Measurements from ENCODE around the gene ADORA2A. TPM values are rescaled to one million over a fixed set of nuclear protein-coding genes. Genes with fewer than 3 reads are reported as not detected.

ADORA2A gene
- polyA plus RNA-seq, 1 experiment = 2.8 TPM

GRCh38 chr22:24414523-24414922, 12.9 kb upstream of the ADORA2A start:
- CTCF ChIA-PET = interaction anchor here (0.8 to 4.0 kb wide), 3 partner anchors 12 to 89 kb away, joined by 3 to 15 read pairs (median 4); no protein-coding TSS in a partner anchor
- TF ChIP-seq CTCF (IDR thresholded peaks at IDR 0.05; ENCODE audit: insufficient read depth, low read depth, low read length) = no peak
- POLR2A ChIA-PET = no interaction called here

GRCh38 chr22:24414984-24415945, 12.1 kb upstream of the ADORA2A start:
- CTCF ChIA-PET = interaction anchor here (0.8 to 4.0 kb wide), 3 partner anchors 11 to 88 kb away, joined by 3 to 15 read pairs (median 4); no protein-coding TSS in a partner anchor
- H3K4me3 ChIP-seq (ENCODE audit: low read depth, low read length) = no peak overlapping the region
- no peak for TF ChIP-seq CTCF (IDR thresholded peaks at IDR 0.05; ENCODE audit: insufficient read depth, low read depth, low read length)
- no peaks in the 10 kb centered on the region for H3K27me3 ChIP-seq (ENCODE audit: control insufficient read depth, insufficient read depth, low read length)
- DNase-seq (ENCODE audit: low read depth) = no peak
- peaks cover 12% of the 10 kb centered on the region for H3K36me3 ChIP-seq (ENCODE audit: control insufficient read depth, insufficient read depth, low read length)
- POLR2A ChIA-PET = no interaction called here

More at GRCh38 chr22:24414523-24414922, 12.9 kb upstream of the ADORA2A start:
- no peak for DNase-seq (ENCODE audit: low read depth)
- peaks cover 12% of the 10 kb centered on the region for H3K36me3 ChIP-seq (ENCODE audit: control insufficient read depth, insufficient read depth, low read length)
- no peak overlapping the region for H3K4me3 ChIP-seq (ENCODE audit: low read depth, low read length)
- no peaks in the 10 kb centered on the region for H3K27me3 ChIP-seq (ENCODE audit: control insufficient read depth, insufficient read depth, low read length)

- TF ChIP-seq CTCF (IDR thresholded peaks at IDR 0.05; ENCODE audit: insufficient read depth, low read depth, low read length) = no peak
- DNase-seq (ENCODE audit: low read depth) = no peak
- H3K27me3 ChIP-seq (ENCODE audit: control insufficient read depth, insufficient read depth, low read length) = no peaks in the 10 kb centered on the region
- no peak overlapping the region for H3K4me3 ChIP-seq (ENCODE audit: low read depth, low read length)
- ChIA-PET POLR2A (no interaction called here), CTCF (interaction anchor here (4.0 kb wide), 1 partner anchor 88 kb away, joined by 15 read pairs; no protein-coding TSS in a partner anchor)
- H3K36me3 ChIP-seq (ENCODE audit: control insufficient read depth, insufficient read depth, low read length) = peaks cover 12% of the 10 kb centered on the region
These were observed 11.3 kb upstream of the ADORA2A start for GRCh38 chr22:24416095-24416494.

DNA sequence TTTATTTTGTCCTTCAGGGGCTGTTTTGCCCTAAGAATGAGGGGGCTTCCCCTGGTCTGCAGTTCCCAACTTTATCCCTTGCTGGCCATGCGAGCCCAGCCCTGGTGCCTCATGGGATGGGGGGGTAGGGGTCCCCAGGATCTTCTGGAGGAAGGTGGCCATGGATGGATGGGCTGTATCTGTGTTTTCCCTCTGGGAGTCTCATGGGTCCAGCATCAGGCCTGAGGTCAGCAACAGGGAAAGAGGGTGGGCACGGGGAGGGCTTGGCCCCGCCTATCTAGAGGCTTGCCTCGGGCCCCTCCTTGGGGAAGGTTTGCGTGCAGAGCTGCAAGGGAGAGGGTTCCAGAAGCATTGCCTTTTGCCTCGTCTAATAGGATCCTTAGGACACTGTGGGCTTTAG, 10.8 kb upstream of the ADORA2A start:
- ChIA-PET POLR2A (no interaction called here), CTCF (interaction anchor here (4.0 kb wide), 1 partner anchor 87 kb away, joined by 15 read pairs; no protein-coding TSS in a partner anchor)
- no peak overlapping the region for H3K4me3 ChIP-seq (ENCODE audit: low read depth, low read length)
- no peak for DNase-seq (ENCODE audit: low read depth)
- TF ChIP-seq CTCF (IDR thresholded peaks at IDR 0.05; ENCODE audit: insufficient read depth, low read depth, low read length) = no peak
- no peaks in the 10 kb centered on the region for H3K27me3 ChIP-seq (ENCODE audit: control insufficient read depth, insufficient read depth, low read length)
- peaks cover 12% of the 10 kb centered on the region for H3K36me3 ChIP-seq (ENCODE audit: control insufficient read depth, insufficient read depth, low read length)

- TF ChIP-seq CTCF (IDR thresholded peaks at IDR 0.05; ENCODE audit: insufficient read depth, low read depth, low read length) = no peak
- Histone ChIP-seq H3K4me3 (ENCODE audit: low read depth, low read length) (no peak overlapping the region), H3K27me3 (ENCODE audit: control insufficient read depth, insufficient read depth, low read length) (no peaks in the 10 kb centered on the region), H3K36me3 (ENCODE audit: control insufficient read depth, insufficient read depth, low read length) (peaks cover 10% of the 10 kb centered on the region)
- CTCF ChIA-PET = interaction anchor here (1.3 to 4.0 kb wide), 2 partner anchors 87 to 104 kb away, joined by 3 to 15 read pairs; no protein-coding TSS in a partner anchor
- DNase-seq (ENCODE audit: low read depth) = no peak
- POLR2A ChIA-PET = no interaction called here
These were observed 10.2 kb upstream of the ADORA2A start for GRCh38 chr22:24417200-24417599.

Data from BJ (cell line).